Loucy (cell line): ENCODE results near the gene ADAMTS12.

Source experiments
- EZH2phosphoT487 ChIP-seq: fragments of 200-600 bp; IDR thresholded peaks from 2 replicates; pipeline ENCODE4 v1.6.1; 2018; ENCODE audit warnings: antibody characterized with exemption, mild to moderate bottlenecking, moderate library complexity, borderline replicate concordance
- TF ChIP-seq, protein P1 (sequence below): fragments of 200-600 bp; sonication (generic); conservative IDR thresholded peaks from 2 replicates; pipeline ENCODE4 v1.5.1; 2014; ENCODE audit warnings: mild to moderate bottlenecking, antibody characterized with exemption, low read length

DNA sequence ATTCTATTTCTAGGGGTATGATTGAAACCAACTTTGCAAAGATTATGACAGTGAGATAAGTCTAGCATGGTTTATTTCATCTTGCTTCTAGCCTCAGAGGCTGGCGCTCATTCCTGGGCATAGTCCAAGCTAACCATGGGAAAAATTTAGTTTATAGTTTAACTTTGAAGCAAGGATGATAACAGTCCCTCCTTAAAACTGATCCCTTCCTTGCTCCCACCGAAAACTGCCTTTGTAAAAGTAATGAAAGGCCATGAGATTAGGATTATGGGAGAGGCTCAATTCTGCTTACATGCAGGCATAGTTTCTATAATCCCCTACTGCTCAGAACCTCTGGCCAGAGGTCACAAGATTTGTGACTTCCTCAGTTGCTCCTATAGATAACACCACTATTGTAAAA, 375.4 kb downstream of the ADAMTS12 start:
- TF ChIP-seq, protein P1, sequence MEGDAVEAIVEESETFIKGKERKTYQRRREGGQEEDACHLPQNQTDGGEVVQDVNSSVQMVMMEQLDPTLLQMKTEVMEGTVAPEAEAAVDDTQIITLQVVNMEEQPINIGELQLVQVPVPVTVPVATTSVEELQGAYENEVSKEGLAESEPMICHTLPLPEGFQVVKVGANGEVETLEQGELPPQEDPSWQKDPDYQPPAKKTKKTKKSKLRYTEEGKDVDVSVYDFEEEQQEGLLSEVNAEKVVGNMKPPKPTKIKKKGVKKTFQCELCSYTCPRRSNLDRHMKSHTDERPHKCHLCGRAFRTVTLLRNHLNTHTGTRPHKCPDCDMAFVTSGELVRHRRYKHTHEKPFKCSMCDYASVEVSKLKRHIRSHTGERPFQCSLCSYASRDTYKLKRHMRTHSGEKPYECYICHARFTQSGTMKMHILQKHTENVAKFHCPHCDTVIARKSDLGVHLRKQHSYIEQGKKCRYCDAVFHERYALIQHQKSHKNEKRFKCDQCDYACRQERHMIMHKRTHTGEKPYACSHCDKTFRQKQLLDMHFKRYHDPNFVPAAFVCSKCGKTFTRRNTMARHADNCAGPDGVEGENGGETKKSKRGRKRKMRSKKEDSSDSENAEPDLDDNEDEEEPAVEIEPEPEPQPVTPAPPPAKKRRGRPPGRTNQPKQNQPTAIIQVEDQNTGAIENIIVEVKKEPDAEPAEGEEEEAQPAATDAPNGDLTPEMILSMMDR: no peak
- TF ChIP-seq EZH2phosphoT487: no peak
